H54 (cell line): ENCODE measurements around the gene SLC13A1.
A peak's percentile ranks its signal among the peaks of the same experiment; 100 is the strongest.

Experiments used
- DNase-seq: peaks from one replicate; pipeline ENCODE4 v3.0.0; 2011; ENCODE audit warnings: low spot score, mixed read lengths; ENCODE audit not compliant: insufficient read length
- FAIRE-seq: peaks from 3 replicates; lab custom pipeline; 2011; peaks lifted over from hg19 to GRCh38; lab: Jason Lieb, UNC
- POLR2A ChIP-seq: IDR thresholded peaks from 2 replicates; pipeline ENCODE4 v1.6.1; 2011; ENCODE audit warnings: low read depth, mild to moderate bottlenecking, low read length

Gene SLC13A1

DNA sequence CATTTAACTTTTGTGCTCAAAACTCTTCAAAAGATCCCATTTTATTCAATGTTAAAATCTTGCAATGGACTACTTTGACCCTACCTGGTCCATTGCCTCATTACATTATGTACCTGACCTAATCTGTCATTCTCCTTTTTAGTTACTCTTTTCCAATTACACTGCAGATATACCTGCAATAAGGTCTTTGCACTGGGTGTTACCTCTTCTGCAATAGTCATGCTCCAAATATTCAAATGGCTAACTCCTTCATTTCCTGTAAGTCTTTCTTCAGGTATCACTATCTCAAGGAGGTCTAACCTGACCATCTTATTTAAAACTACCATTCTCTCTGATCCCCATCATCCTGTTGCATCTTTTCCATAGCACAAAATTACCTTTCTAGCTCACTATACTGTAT is 22.3 kb downstream of the SLC13A1 start:
- no peak for TF ChIP-seq POLR2A
- FAIRE-seq (no peak), DNase-seq (no peak)

DNA sequence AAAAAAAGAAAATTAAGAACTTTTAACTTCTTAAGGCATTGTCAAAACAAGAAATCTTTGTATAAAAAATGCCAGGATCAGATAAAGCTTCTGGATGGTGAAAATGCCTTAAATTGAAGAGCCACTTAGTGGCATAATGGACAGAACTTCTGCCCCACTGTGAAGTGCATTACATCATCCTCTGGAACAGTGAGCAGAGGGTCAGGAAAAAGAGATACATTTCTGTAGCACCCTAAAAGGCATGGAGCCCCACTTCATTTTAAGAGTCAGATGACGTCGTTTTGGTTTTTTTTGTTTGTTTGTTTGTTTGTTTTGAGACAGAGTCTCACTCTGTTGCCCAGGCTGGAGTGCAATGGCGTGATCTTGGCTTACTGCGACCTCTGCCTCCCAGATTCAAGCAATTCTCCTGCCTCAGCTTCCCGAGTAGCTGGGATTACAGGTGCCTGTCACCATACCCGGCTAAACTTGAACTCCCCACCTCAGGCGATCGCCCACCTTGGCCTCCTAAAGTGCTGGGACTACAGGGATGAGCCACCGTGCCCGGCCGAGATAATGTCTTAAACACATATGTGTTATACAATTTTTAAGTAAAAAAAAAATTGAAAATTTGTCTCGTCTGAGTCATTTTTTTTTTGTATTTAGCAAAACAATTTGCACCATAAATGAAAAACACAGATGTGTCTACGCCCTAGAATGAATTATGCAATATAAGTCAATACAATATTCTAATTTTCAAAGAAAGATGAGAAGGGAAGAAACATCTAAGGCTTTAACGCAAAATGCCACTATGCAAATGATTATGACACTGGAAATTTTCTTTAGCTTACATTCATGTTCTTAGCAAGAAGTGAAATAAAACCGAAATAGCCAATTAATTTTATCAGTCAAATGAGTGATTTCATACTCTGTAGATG is 29.2 kb downstream of the SLC13A1 start:
- TF ChIP-seq POLR2A = no peak
- DNase-seq (no peak), FAIRE-seq (no peak)

DNA sequence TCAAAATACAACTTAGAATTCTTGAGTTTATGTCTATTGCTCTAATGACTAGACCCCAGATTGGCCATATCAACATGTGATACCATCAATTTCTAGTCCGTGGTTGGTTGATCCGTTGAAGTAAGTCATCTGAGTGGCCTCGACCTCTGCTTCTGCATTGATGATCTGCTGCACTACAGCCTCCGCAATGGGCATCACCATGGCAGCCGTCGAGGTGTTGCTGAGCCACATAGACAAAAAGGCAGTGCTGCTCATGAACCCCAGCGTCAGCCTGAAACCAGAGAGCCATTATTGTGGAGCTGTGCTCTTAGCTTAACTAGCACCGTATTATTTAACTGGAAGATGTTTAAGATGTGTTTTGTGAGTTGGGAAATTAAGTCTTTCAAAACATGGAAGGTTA is 30.7 kb downstream of the SLC13A1 start:
- TF ChIP-seq POLR2A = no peak
- FAIRE-seq = no peak
- no peak for DNase-seq

DNA sequence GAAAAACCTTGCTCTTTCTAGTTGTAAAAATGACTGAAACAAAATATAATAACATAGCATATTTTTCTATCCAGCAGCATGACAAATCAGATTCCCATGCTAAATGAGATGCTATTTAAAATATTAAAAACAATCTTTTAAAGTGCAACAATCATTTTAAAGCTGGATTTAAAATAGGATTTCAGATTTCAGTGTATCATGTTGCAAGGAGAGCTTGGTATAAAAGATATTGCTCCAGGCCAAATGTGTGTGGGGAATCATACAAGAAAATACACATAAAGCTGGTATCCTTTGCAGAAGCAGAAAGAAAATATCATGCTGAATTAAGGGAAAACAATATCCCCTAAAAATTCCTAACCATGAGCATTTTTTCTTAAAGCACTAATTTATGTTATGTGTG is 42.2 kb downstream of the SLC13A1 start:
- TF ChIP-seq POLR2A = no peak
- DNase-seq (no peak), FAIRE-seq (no peak)

GRCh38 chr7:123155571-123155970 is 44.2 kb downstream of the SLC13A1 start:
- DNase-seq (no peak), FAIRE-seq (no peak)
- no peak for TF ChIP-seq POLR2A

DNA sequence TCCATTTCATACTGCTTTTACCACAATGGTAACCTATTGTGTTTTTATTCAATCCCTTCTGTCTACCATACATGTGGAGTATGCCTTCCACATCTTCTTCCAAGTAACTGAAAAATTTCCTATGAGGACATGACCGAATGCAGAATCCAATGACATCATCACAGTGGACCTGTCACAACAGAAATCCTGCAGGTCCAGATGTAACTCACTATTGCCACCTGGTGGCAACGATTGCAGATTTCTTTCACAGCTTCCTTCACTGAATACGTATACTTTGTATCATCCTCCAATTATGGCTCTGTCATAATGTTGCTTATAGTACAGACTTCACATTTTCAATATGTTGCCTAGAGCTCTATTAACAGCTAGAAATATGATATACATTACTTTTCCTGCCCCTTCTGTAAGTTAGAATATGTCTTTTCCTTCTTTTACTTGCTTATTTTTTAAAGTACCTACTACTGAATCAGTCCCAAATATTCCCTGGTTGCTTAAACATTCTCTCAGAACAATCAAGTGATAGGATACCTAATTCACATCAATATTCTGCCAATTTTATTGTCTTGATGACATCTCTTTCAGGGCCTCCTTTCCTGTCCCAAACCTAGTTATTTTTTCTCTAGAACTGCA is 45.4 kb downstream of the SLC13A1 start:
- FAIRE-seq = peak; percentile 98
- peak; percentile 9 for DNase-seq
- TF ChIP-seq POLR2A = no peak

- FAIRE-seq = no peak
- TF ChIP-seq POLR2A = no peak
- no peak for DNase-seq
These were observed 48.3 kb downstream of the SLC13A1 start for GRCh38 chr7:123151443-123151842.

- DNase-seq (no peak), FAIRE-seq (no peak)
- TF ChIP-seq POLR2A = no peak
These were observed 51.0 kb downstream of the SLC13A1 start for GRCh38 chr7:123148813-123149212.

DNA sequence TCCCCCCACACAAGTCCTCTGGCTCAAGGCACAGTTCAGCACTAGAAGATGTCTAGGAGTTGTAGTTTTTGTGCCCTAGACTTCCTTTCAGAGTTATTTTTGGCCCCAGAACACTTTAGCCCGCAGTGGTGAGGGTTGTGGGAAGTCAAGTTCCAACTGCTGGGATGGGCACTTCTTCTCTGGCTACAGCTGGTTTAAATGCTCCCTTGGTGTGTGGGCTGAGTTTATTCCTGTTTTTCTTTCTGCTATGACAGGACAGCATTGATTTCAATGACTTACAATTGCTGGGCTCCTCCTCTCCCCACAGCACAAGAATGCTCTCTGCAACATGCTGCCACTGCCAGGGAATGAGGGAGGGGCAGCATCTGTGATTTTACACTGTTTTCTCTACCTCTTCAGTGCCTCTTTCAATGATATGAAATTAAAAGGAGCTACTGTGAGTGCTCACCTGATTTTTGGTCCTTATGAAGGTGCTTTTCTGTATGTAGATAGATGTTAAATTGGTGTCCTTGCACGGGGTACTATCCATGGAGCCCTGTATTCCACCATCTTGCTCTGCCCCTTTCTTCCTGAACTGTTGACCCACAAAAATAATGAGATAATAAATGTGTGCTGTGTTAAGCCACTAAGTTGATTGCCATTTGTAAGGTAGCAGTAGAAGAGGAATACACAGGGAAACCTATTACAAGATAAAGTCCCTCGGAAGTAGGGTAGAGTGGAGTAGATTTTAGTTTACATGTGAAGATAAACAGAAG is 56.3 kb downstream of the SLC13A1 start:
- DNase-seq (no peak), FAIRE-seq (no peak)
- TF ChIP-seq POLR2A = no peak

DNA sequence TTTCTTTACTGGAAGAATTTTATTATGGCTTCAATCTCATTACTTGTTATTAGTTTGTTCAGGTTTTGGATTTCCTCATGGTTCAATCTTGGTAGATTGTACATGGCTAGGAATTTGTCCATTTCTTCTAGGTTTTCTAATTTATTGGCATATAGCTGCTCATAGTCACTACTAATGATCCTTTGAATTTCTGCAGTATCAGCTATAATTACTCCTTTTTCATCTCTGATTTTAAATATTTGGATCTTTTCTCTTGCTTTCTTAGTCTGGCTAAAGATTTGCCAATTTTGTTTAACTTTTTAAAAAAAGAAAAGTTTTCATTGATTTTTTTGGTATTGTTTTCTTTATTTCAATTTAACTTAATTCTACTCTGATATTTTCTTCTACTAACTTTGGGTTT is 59.2 kb downstream of the SLC13A1 start:
- FAIRE-seq = no peak
- DNase-seq = no peak
- no peak for TF ChIP-seq POLR2A

GRCh38 chr7:123135960-123136359 is 63.8 kb downstream of the SLC13A1 start:
- FAIRE-seq (no peak), DNase-seq (no peak)

DNA sequence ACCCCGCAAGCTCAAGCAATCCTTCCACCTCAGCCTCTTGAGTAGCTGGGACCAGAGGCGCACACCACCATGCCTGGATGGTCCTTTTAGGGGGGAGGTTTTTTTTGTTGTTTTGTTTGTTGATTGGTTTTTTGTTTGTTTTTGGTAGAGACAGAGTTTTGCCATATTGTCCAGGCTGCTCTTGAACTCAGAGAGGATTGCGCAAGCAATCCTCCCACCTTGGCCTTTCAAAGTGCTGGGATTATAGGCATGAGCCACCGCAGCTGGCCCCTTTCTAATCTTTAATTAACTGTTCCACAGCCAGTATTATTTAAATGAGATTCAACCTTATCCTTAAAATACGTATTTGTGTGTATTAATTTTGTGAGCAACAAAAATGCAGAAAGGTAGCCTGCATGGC is 65.8 kb downstream of the SLC13A1 start:
- DNase-seq (no peak), FAIRE-seq (no peak)
- TF ChIP-seq POLR2A = no peak

More at GRCh38 chr7:123135960-123136359, 63.8 kb downstream of the SLC13A1 start:
- no peak for TF ChIP-seq POLR2A

GRCh38 chr7:123131961-123132360 is 67.8 kb downstream of the SLC13A1 start:
- DNase-seq (no peak), FAIRE-seq (no peak)
- no peak for TF ChIP-seq POLR2A

DNA sequence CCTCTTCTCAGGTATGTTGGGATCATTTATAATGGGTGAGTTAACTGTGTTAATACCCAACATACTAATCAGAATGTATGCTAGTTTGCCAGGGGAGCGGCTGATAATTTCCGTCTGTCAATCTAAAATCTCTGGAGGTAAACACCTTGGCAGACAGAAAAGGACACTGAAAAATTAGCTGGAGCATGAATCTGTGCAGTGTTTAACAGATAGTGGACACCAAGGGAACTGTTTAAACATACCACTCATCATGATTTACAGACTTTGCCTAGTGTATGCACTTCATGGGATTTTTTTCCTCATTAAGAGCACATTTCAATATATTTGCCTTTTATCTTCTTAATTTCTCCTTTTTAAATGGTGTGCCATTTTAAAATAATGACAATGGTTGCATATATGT is 68.2 kb downstream of the SLC13A1 start:
- TF ChIP-seq POLR2A = no peak
- DNase-seq = no peak
- no peak for FAIRE-seq

DNA sequence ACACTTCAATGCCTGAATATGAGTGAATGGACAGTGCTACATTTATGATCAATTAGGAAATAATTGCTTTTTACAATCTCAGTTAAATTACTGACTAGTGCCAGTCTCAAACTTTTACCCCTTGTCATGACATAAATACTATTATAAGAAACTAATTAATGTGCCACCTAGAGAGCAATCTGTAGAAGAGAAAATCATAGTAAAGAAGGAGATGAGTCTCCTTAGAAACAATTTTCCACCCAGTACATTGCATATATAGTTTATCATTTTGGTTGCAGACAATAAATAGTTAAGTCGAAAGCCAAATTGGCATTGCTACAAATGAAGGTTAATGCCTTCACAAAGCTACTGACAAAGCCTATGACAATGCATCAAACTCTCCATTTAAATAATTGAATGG is 68.6 kb downstream of the SLC13A1 start:
- no peak for FAIRE-seq
- TF ChIP-seq POLR2A = no peak
- DNase-seq = no peak
